ENCODE measurements around the gene CRYBG1.

Gene CRYBG1

DNA sequence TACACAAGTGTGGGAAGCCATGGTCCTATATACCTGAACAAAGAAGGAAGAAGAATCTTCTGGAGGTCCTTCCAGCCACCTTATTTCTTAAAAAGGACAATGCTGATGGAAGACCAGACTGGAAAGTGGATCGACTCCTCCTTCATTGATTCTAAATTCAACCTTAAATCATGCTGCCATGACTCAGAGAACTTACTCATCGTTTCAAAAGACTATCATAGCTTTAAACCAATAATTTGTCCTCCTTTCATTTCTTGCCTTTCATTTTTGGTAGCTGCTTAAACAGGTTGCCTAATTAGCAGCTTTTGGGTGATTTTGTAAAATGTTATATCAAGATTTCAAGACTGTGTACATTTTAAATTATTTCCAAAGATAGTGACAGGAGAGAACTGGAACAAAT is 208.0 kb downstream of the CRYBG1 start:
- TF ChIP-seq, protein P1, sequence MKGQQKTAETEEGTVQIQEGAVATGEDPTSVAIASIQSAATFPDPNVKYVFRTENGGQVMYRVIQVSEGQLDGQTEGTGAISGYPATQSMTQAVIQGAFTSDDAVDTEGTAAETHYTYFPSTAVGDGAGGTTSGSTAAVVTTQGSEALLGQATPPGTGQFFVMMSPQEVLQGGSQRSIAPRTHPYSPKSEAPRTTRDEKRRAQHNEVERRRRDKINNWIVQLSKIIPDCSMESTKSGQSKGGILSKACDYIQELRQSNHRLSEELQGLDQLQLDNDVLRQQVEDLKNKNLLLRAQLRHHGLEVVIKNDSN (IDR thresholded peaks at IDR 0.05): no peak
- TF ChIP-seq CREB1 (IDR thresholded peaks at IDR 0.05; ENCODE audit: low read depth): no peak
- no peak for TF ChIP-seq NFIC (IDR thresholded peaks at IDR 0.05)
- TF ChIP-seq, protein P2, sequence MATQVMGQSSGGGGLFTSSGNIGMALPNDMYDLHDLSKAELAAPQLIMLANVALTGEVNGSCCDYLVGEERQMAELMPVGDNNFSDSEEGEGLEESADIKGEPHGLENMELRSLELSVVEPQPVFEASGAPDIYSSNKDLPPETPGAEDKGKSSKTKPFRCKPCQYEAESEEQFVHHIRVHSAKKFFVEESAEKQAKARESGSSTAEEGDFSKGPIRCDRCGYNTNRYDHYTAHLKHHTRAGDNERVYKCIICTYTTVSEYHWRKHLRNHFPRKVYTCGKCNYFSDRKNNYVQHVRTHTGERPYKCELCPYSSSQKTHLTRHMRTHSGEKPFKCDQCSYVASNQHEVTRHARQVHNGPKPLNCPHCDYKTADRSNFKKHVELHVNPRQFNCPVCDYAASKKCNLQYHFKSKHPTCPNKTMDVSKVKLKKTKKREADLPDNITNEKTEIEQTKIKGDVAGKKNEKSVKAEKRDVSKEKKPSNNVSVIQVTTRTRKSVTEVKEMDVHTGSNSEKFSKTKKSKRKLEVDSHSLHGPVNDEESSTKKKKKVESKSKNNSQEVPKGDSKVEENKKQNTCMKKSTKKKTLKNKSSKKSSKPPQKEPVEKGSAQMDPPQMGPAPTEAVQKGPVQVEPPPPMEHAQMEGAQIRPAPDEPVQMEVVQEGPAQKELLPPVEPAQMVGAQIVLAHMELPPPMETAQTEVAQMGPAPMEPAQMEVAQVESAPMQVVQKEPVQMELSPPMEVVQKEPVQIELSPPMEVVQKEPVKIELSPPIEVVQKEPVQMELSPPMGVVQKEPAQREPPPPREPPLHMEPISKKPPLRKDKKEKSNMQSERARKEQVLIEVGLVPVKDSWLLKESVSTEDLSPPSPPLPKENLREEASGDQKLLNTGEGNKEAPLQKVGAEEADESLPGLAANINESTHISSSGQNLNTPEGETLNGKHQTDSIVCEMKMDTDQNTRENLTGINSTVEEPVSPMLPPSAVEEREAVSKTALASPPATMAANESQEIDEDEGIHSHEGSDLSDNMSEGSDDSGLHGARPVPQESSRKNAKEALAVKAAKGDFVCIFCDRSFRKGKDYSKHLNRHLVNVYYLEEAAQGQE (IDR thresholded peaks at IDR 0.05; ENCODE audit: low read depth): no peak
- no peak for TF ChIP-seq RAD21 (IDR thresholded peaks at IDR 0.05; ENCODE audit: low read depth)
- no peak for TF ChIP-seq EGR1 (IDR thresholded peaks at IDR 0.05)
- TF ChIP-seq YY1 (IDR thresholded peaks at IDR 0.05; ENCODE audit: low read depth): no peak
- TF ChIP-seq TAF1 (IDR thresholded peaks at IDR 0.05; ENCODE audit: low read depth): no peak
- TF ChIP-seq FOXM1 (IDR thresholded peaks at IDR 0.05; ENCODE audit: borderline replicate concordance, low read depth): no peak
- no peak for TF ChIP-seq TCF12 (IDR thresholded peaks at IDR 0.05; ENCODE audit: low read depth)
- no peak for TF ChIP-seq TEAD4 (IDR thresholded peaks at IDR 0.05)
- TF ChIP-seq CEBPB (IDR thresholded peaks at IDR 0.05): no peak
- TF ChIP-seq ZBTB7A (IDR thresholded peaks at IDR 0.05; ENCODE audit: low read depth): no peak
- no peak for TF ChIP-seq EP300 (IDR thresholded peaks at IDR 0.05; ENCODE audit: borderline replicate concordance)
- TF ChIP-seq, protein P3, sequence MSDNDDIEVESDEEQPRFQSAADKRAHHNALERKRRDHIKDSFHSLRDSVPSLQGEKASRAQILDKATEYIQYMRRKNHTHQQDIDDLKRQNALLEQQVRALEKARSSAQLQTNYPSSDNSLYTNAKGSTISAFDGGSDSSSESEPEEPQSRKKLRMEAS (IDR thresholded peaks at IDR 0.05): no peak

DNA sequence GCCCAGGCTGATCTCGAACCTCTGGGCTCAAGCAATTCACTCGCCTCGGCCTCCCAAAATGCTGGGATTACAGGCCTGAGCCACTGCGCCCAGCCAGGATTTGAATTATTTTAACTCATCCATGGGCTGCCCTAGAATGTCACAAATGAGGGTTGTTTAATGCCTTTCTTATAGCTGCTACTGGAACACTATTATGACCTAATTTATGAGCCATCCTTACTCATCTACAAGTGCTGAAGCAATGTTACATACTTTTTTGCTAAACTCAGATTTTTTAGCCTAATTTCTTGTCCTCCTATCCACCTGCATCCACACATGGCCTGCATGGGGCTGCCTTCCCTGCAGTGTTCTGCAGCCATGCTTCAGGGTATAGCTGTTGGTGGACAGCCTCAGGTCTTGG is 208.9 kb downstream of the CRYBG1 start:
- TF ChIP-seq FOXM1 (IDR thresholded peaks at IDR 0.05; ENCODE audit: borderline replicate concordance, low read depth) (no peak), EGR1 (IDR thresholded peaks at IDR 0.05) (no peak), EP300 (IDR thresholded peaks at IDR 0.05; ENCODE audit: borderline replicate concordance) (no peak), CREB1 (IDR thresholded peaks at IDR 0.05; ENCODE audit: low read depth) (no peak)

- TF ChIP-seq, protein P3 (IDR thresholded peaks at IDR 0.05): no peak
- TF ChIP-seq CEBPB (IDR thresholded peaks at IDR 0.05) (no peak), RAD21 (IDR thresholded peaks at IDR 0.05; ENCODE audit: low read depth) (no peak), YY1 (IDR thresholded peaks at IDR 0.05; ENCODE audit: low read depth) (no peak), TAF1 (IDR thresholded peaks at IDR 0.05; ENCODE audit: low read depth) (no peak), TCF12 (IDR thresholded peaks at IDR 0.05; ENCODE audit: low read depth) (no peak), EP300 (IDR thresholded peaks at IDR 0.05; ENCODE audit: borderline replicate concordance) (no peak), EGR1 (IDR thresholded peaks at IDR 0.05) (no peak), NFIC (IDR thresholded peaks at IDR 0.05) (no peak), FOXM1 (IDR thresholded peaks at IDR 0.05; ENCODE audit: borderline replicate concordance, low read depth) (no peak), TEAD4 (IDR thresholded peaks at IDR 0.05) (no peak), CREB1 (IDR thresholded peaks at IDR 0.05; ENCODE audit: low read depth) (no peak), ZBTB7A (IDR thresholded peaks at IDR 0.05; ENCODE audit: low read depth) (no peak)
- TF ChIP-seq, protein P1 (IDR thresholded peaks at IDR 0.05): no peak
- TF ChIP-seq, protein P2 (IDR thresholded peaks at IDR 0.05; ENCODE audit: low read depth): no peak
These were observed 211.9 kb downstream of the CRYBG1 start for GRCh38 chr6:106572436-106572835.

DNA sequence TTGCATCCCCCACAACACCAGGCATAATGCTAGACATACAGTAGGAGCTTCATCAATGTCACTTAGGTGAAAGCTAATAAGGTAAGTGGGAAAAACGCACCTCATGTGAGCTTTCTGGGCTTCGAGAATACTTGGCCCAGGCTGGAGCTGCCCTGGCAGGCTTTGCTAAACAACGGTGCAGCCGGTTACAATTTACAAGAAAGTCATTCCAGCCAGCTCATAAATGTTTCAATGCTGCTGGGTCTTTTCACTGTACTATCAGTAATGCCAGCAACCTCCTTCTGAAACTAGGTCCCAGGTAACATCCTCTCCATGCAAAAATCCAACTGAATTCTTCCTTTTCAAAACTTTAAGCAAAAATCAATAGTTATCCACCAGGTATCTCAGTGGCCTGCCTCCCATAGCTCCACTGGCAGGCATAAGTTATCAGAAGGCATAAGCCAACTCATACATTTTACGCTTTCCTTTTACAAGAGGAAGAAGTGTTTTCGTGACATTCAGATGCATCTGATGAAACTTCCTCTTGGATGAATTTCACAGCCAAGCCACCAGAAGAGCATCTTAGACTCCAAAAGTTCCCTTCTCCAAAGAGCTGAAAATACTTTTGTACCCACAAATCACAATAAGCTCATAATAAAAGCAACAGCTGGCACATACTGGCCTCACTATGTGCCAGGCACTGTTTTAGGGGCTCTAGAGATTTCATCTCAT is 212.5 kb downstream of the CRYBG1 start:
- TF ChIP-seq EGR1 (IDR thresholded peaks at IDR 0.05): no peak
- no peak for TF ChIP-seq CREB1 (IDR thresholded peaks at IDR 0.05; ENCODE audit: low read depth)
- no peak for TF ChIP-seq RAD21 (IDR thresholded peaks at IDR 0.05; ENCODE audit: low read depth)
- TF ChIP-seq EP300 (IDR thresholded peaks at IDR 0.05; ENCODE audit: borderline replicate concordance): no peak
- TF ChIP-seq TCF12 (IDR thresholded peaks at IDR 0.05; ENCODE audit: low read depth): no peak
- TF ChIP-seq, protein P2 (IDR thresholded peaks at IDR 0.05; ENCODE audit: low read depth): no peak
- no peak for TF ChIP-seq TAF1 (IDR thresholded peaks at IDR 0.05; ENCODE audit: low read depth)
- TF ChIP-seq ZBTB7A (IDR thresholded peaks at IDR 0.05; ENCODE audit: low read depth): no peak
- no peak for TF ChIP-seq TEAD4 (IDR thresholded peaks at IDR 0.05)
- TF ChIP-seq NFIC (IDR thresholded peaks at IDR 0.05): no peak
- no peak for TF ChIP-seq YY1 (IDR thresholded peaks at IDR 0.05; ENCODE audit: low read depth)

Data from Ishikawa (cell line).